NCI-H748 (cell line): ENCODE measurements around the gene HOXA6.

Experiments
- DNase-seq: peaks from one replicate; lab custom pipeline; 2025; ENCODE audit not compliant: unreplicated experiment; lab: John Stamatoyannopoulos, UW

HOXA6 gene

GRCh38 chr7:27111751-27112277 lies 35.8 kb downstream of the HOXA6 start:
- DNase-seq, result no peak

GRCh38 chr7:27111042-27111750 lies 36.4 kb downstream of the HOXA6 start:
- DNase-seq, result no peak

GRCh38 chr7:27110186-27111031 lies 37.2 kb downstream of the HOXA6 start:
- DNase-seq, result no peak

- DNase-seq, result no peak
Measured at GRCh38 chr7:27109466-27110185, 37.9 kb downstream of the HOXA6 start.

GRCh38 chr7:27108390-27109127 lies 39.0 kb downstream of the HOXA6 start:
- no peak for DNase-seq

GRCh38 chr7:27107391-27108381 lies 39.9 kb downstream of the HOXA6 start:
- no peak for DNase-seq

- no peak for DNase-seq
Measured at GRCh38 chr7:27106901-27107240, 40.7 kb downstream of the HOXA6 start.

GRCh38 chr7:27106181-27106900 lies 41.2 kb downstream of the HOXA6 start:
- no peak for DNase-seq

GRCh38 chr7:27105301-27106031 lies 42.1 kb downstream of the HOXA6 start:
- no peak for DNase-seq

GRCh38 chr7:27104341-27105058 lies 43.1 kb downstream of the HOXA6 start:
- no peak for DNase-seq

GRCh38 chr7:27103489-27104226 lies 43.9 kb downstream of the HOXA6 start:
- peak; percentile 65 for DNase-seq

GRCh38 chr7:27102581-27103442 lies 44.8 kb downstream of the HOXA6 start, which contains the start of gene HOXA2:
Gene HOXA2, minus strand, starts transcription at chr7:27102683. Its CDS starts 183 bp downstream, at chr7:27102500.
- peak; percentile 25 for DNase-seq

GRCh38 chr7:27101957-27102580 lies 45.5 kb downstream of the HOXA6 start:
- no peak for DNase-seq

- no peak for DNase-seq
Measured at GRCh38 chr7:27101171-27101956, 46.2 kb downstream of the HOXA6 start.

- no peak for DNase-seq
Measured at GRCh38 chr7:27100694-27101170, 46.8 kb downstream of the HOXA6 start.
